GM18507 (cell line): Measurements from ENCODE around the gene RINL.
"Not testable (repeated sequence)": the region's sequence is repeated elsewhere in the genome, so short reads cannot be mapped to it uniquely, and the experiment has no call there.

Experiments
- DNase-seq: peaks from one replicate; pipeline ENCODE4 v3.0.0; 2011; ENCODE audit warnings: low read depth; ENCODE audit not compliant: insufficient read length; ENCODE audit errors: extremely low spot score
- FAIRE-seq: peaks from 2 replicates; lab custom pipeline; 2011; peaks lifted over from hg19 to GRCh38; lab: Jason Lieb, UNC

The RINL gene

GRCh38 chr19:38839816-38840582, 38.1 kb downstream of the RINL start:
- DNase-seq (no peak), FAIRE-seq (no peak)

GRCh38 chr19:38838986-38839761, 38.9 kb downstream of the RINL start:
- FAIRE-seq, result no peak
- no peak for DNase-seq

- FAIRE-seq (no peak), DNase-seq (no peak)
These were observed 39.7 kb downstream of the RINL start for GRCh38 chr19:38838208-38838985.

- FAIRE-seq (no peak), DNase-seq (no peak)
These were observed 40.4 kb downstream of the RINL start for GRCh38 chr19:38837656-38838121.

GRCh38 chr19:38836983-38837626, 41.0 kb downstream of the RINL start:
- no peak for FAIRE-seq
- DNase-seq, result no peak

- no peak for FAIRE-seq
These were observed 41.7 kb downstream of the RINL start for GRCh38 chr19:38836159-38836982.

GRCh38 chr19:38834590-38834989, 43.5 kb downstream of the RINL start:
- no peak for DNase-seq

More at GRCh38 chr19:38836159-38836982, 41.7 kb downstream of the RINL start:
- no peak for DNase-seq

GRCh38 chr19:38834104-38834490, 44.0 kb downstream of the RINL start:
- FAIRE-seq (no peak), DNase-seq (no peak)

More at GRCh38 chr19:38834590-38834989, 43.5 kb downstream of the RINL start:
- no peak for FAIRE-seq

- DNase-seq (no peak), FAIRE-seq (no peak)
These were observed 45.0 kb downstream of the RINL start for GRCh38 chr19:38833092-38833425.

GRCh38 chr19:38831142-38831605, 46.9 kb downstream of the RINL start:
- DNase-seq, result no peak
- FAIRE-seq, result no peak

- FAIRE-seq, result no peak
These were observed 47.9 kb downstream of the RINL start for GRCh38 chr19:38830039-38830733.

GRCh38 chr19:38829203-38829602, 48.9 kb downstream of the RINL start:
- not testable (repeated sequence) for FAIRE-seq, DNase-seq

More at GRCh38 chr19:38830039-38830733, 47.9 kb downstream of the RINL start:
- no peak for DNase-seq

GRCh38 chr19:38826856-38827551, 51.1 kb downstream of the RINL start:
- DNase-seq, result no peak
- FAIRE-seq, result no peak

GRCh38 chr19:38825936-38826335, 52.1 kb downstream of the RINL start:
- FAIRE-seq, DNase-seq: not testable (repeated sequence)

GRCh38 chr19:38821230-38821825, 56.7 kb downstream of the RINL start:
- not testable (repeated sequence) for DNase-seq, FAIRE-seq

GRCh38 chr19:38819231-38819920, 58.7 kb downstream of the RINL start:
- DNase-seq (no peak), FAIRE-seq (no peak)
